ENCODE data around the gene PASK.
"Not testable (repeated sequence)": the region's sequence is repeated elsewhere in the genome, so short reads cannot be mapped to it uniquely, and the experiment has no call there.

The PASK gene

GRCh38 chr2:241107031-241107783 lies 42.1 kb downstream of the PASK start:
- no peak for TF ChIP-seq CTCF (IDR thresholded peaks at IDR 0.05; ENCODE audit: borderline replicate concordance, insufficient read depth, low read depth, low read length)
- H3K4me3 ChIP-seq (ENCODE audit: low read depth, low read length), result no peak overlapping the region

- no peak overlapping the region for H3K4me3 ChIP-seq (ENCODE audit: low read depth, low read length)
- TF ChIP-seq CTCF (IDR thresholded peaks at IDR 0.05; ENCODE audit: borderline replicate concordance, insufficient read depth, low read depth, low read length), result no peak
Measured at GRCh38 chr2:241105641-241106040, 43.6 kb downstream of the PASK start.

GRCh38 chr2:241104611-241105010 lies 44.7 kb downstream of the PASK start:
- H3K4me3 ChIP-seq (ENCODE audit: low read depth, low read length), result not testable (repeated sequence)

- no peak for TF ChIP-seq CTCF (IDR thresholded peaks at IDR 0.05; ENCODE audit: borderline replicate concordance, insufficient read depth, low read depth, low read length)
- peak overlapping the region; percentile 86 for H3K4me3 ChIP-seq (ENCODE audit: low read depth, low read length)
Measured at GRCh38 chr2:241103176-241103595, 46.1 kb downstream of the PASK start.

GRCh38 chr2:241102239-241102803 lies 47.0 kb downstream of the PASK start, which contains the start of gene MTERF4:
MTERF4 (minus strand) TSS chr2:241102287; CDS start chr2:241102273, 14 bp downstream.
- peak within 1 kb of the TSS; percentile 86 for H3K4me3 ChIP-seq (ENCODE audit: low read depth, low read length)
- TF ChIP-seq CTCF (IDR thresholded peaks at IDR 0.05; ENCODE audit: borderline replicate concordance, insufficient read depth, low read depth, low read length), result no peak

GRCh38 chr2:241099246-241099645 lies 50.0 kb downstream of the PASK start:
- peak overlapping the region; percentile 3 for H3K4me3 ChIP-seq (ENCODE audit: low read depth, low read length)
- TF ChIP-seq CTCF (IDR thresholded peaks at IDR 0.05; ENCODE audit: borderline replicate concordance, insufficient read depth, low read depth, low read length), result no peak

GRCh38 chr2:241096979-241097378 lies 52.3 kb downstream of the PASK start:
- no peak overlapping the region for H3K4me3 ChIP-seq (ENCODE audit: low read depth, low read length)
- TF ChIP-seq CTCF (IDR thresholded peaks at IDR 0.05; ENCODE audit: borderline replicate concordance, insufficient read depth, low read depth, low read length), result no peak

All from GM12875 (cell line).